ENCODE results near the gene EBF3.

The EBF3 gene

GRCh38 chr10:129963641-129964501 lies at the start of gene EBF3:
TSS of gene EBF3 (minus strand) at chr10:129964274. CDS start at chr10:129963768, 506 bp downstream.
- in situ Hi-C loops (cut with MboI; ENCODE audit: low sequenced_read_pairs): no loop called here

- in situ Hi-C loops (cut with MboI; ENCODE audit: low sequenced_read_pairs): no loop called here
Observed at GRCh38 chr10:130013335-130014262, 49.5 kb upstream of the EBF3 start.

- in situ Hi-C loops (cut with MboI; ENCODE audit: low sequenced_read_pairs): no loop called here
Observed at GRCh38 chr10:130012129-130012528, 48.1 kb upstream of the EBF3 start.

GRCh38 chr10:130010653-130011052 lies 46.6 kb upstream of the EBF3 start:
- in situ Hi-C loops (cut with MboI; ENCODE audit: low sequenced_read_pairs): no loop called here

- in situ Hi-C loops (cut with MboI; ENCODE audit: low sequenced_read_pairs): no loop called here
Observed at GRCh38 chr10:130009228-130009627, 45.2 kb upstream of the EBF3 start.

GRCh38 chr10:130003787-130004613 lies 39.9 kb upstream of the EBF3 start:
- in situ Hi-C loops (cut with MboI; ENCODE audit: low sequenced_read_pairs): no loop called here

- in situ Hi-C loops (cut with MboI; ENCODE audit: low sequenced_read_pairs): no loop called here
Observed at GRCh38 chr10:130003166-130003565, 39.1 kb upstream of the EBF3 start.

GRCh38 chr10:130002606-130003005 lies 38.5 kb upstream of the EBF3 start:
- in situ Hi-C loops (cut with MboI; ENCODE audit: low sequenced_read_pairs): no loop called here

GRCh38 chr10:130000918-130001317 lies 36.8 kb upstream of the EBF3 start:
- in situ Hi-C loops (cut with MboI; ENCODE audit: low sequenced_read_pairs): no loop called here

GRCh38 chr10:129999140-129999539 lies 35.1 kb upstream of the EBF3 start:
- in situ Hi-C loops (cut with MboI; ENCODE audit: low sequenced_read_pairs): loop anchor here (25.0 kb wide), 1 partner anchor 962 kb away; no protein-coding TSS in a partner anchor

- in situ Hi-C loops (cut with MboI; ENCODE audit: low sequenced_read_pairs): loop anchor here (25.0 kb wide), 1 partner anchor 956 kb away; no protein-coding TSS in a partner anchor
Observed at GRCh38 chr10:129993621-129994020, 29.5 kb upstream of the EBF3 start.

- in situ Hi-C loops (cut with MboI; ENCODE audit: low sequenced_read_pairs): loop anchor here (25.0 kb wide), 1 partner anchor 955 kb away; no protein-coding TSS in a partner anchor
Observed at GRCh38 chr10:129992356-129992755, 28.3 kb upstream of the EBF3 start.

GRCh38 chr10:129982825-129983224 lies 18.8 kb upstream of the EBF3 start:
- in situ Hi-C loops (cut with MboI; ENCODE audit: low sequenced_read_pairs): loop anchor here (25.0 kb wide), 1 partner anchor 946 kb away; no protein-coding TSS in a partner anchor

GRCh38 chr10:129978980-129979379 lies 14.9 kb upstream of the EBF3 start:
- in situ Hi-C loops (cut with MboI; ENCODE audit: low sequenced_read_pairs): loop anchor here (25.0 kb wide), 1 partner anchor 942 kb away; no protein-coding TSS in a partner anchor

GRCh38 chr10:129978322-129978721 lies 14.2 kb upstream of the EBF3 start:
- in situ Hi-C loops (cut with MboI; ENCODE audit: low sequenced_read_pairs): loop anchor here (25.0 kb wide), 1 partner anchor 941 kb away; no protein-coding TSS in a partner anchor

- in situ Hi-C loops (cut with MboI; ENCODE audit: low sequenced_read_pairs): loop anchor here (25.0 kb wide), 1 partner anchor 940 kb away; no protein-coding TSS in a partner anchor
Observed at GRCh38 chr10:129977794-129978193, 13.7 kb upstream of the EBF3 start.

- in situ Hi-C loops (cut with MboI; ENCODE audit: low sequenced_read_pairs): no loop called here
Observed at GRCh38 chr10:129973674-129974059, 9.6 kb upstream of the EBF3 start.

- in situ Hi-C loops (cut with MboI; ENCODE audit: low sequenced_read_pairs): no loop called here
Observed at GRCh38 chr10:129972966-129973673, 9.0 kb upstream of the EBF3 start.

- in situ Hi-C loops (cut with MboI; ENCODE audit: low sequenced_read_pairs): no loop called here
Observed at GRCh38 chr10:129972145-129972965, 8.3 kb upstream of the EBF3 start.
